SH-SY5Y (cell line): ENCODE measurements around the gene SURF1.

Experiments
- GATA2 ChIP-seq: IDR thresholded peaks from 2 replicates; pipeline ENCODE4 v1.6.1; 2011; ENCODE audit warnings: mild to moderate bottlenecking, low read depth, low read length
- GATA3 ChIP-seq: IDR thresholded peaks from 2 replicates; pipeline ENCODE4 v1.6.1; 2011; ENCODE audit warnings: low read depth, mild to moderate bottlenecking, low read length, moderate library complexity

Gene SURF1

DNA sequence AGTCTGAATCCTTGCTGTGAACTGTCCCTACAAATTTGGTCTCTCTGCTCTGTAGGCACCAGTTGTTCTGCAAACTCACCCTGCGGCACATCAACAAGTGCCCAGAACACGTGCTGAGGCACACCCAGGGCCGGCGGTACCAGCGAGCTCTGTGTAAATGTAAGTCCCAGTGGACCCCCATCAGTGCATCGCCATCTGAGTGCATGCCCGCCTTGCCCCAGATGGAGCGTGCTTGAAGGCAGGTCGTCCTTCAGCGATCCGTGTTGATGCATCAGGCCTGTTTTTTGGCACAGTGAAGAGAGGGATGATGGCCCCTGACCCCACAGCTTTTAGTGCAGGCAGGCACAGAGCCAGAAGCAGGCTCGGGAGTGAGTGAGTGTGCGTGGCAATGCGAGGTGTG is 1.4 kb upstream of the SURF1 start:
- TF ChIP-seq GATA2 (no peak), GATA3 (no peak)

- TF ChIP-seq GATA2 (no peak), GATA3 (no peak)
These were observed 368 bp downstream of the SURF1 start for GRCh38 chr9:133355881-133356357.

DNA sequence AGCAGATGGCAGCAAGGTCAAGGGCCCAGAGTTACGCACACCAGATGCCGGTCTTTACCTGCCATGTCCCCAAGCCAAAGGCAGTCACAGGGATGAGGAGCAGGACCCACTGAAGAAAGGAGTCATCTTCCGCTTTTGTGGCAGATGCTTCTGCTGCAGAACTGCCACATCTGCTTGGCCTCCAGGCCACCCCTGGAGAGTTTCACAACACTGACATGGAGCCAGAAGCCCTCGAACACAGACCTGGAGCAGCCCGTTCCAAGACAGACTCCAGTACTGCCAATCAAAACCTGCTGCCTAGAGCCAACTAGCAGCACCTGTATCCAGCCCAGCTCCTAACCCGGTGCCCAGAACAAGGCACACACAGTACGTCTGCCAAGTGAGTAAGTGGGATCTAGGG is 1.5 kb downstream of the SURF1 start:
- no peak for TF ChIP-seq GATA2
- TF ChIP-seq GATA3 = no peak

- no peak for TF ChIP-seq GATA2
- no peak for TF ChIP-seq GATA3
These were observed 2.7 kb downstream of the SURF1 start for GRCh38 chr9:133353548-133353947.

DNA sequence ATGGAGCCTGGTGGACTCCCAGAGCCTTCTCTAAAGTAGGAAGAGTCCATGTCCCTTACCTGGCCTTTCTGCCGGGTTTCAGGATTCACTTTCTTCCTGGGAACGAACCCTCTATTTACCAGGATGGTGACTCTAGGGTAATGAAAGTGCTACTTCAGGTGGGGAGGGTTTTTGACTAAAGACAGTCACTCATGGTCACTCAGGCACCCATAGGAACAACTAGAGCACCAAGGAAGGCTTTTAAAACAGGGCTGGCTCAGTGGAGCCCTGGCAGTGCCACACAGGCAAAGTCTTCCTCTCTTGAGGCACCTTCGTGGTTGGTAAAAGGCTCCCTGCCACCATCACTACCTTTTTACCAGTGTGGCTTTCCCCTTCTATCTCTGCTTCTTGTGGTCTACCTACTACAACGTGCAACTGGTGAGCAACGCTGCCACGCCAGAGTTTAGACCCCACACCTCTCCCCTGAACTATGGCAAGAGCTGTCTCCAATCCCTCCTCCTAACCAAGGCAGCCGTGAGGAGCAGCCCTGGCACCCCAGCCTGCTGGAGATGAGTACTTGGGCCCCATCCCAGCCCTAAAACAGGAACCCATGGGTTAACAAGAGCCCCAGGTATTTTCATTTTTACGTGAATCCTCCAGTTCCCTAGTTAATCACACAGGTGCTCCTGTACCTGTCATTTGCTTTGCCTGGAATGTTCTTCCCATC is 3.5 kb downstream of the SURF1 start:
- TF ChIP-seq GATA2 = no peak
- TF ChIP-seq GATA3 = no peak

GRCh38 chr9:133351908-133352634 is 4.2 kb downstream of the SURF1 start:
- TF ChIP-seq GATA2 (no peak), GATA3 (no peak)

DNA sequence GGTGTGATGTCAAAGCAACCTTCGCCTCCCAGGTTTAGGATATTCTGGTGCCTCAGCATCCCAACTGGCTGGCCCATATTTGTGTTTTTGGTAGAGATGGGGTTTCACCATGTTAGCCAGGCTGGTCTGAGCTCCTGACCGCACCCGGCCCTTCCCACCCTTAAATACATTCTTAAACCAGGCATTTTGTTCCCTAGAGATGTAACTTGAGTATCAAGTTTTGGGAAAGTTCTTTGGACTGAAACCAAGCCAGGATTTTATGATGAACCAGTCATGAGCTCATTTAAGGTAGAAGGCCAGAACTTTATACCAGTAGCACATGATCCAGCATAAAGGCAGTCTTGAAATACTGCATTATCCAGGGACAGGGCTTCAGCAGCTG is 4.8 kb downstream of the SURF1 start:
- TF ChIP-seq GATA2 (no peak), GATA3 (no peak)

GRCh38 chr9:133349965-133350616 is 6.2 kb downstream of the SURF1 start:
- TF ChIP-seq GATA2 (no peak), GATA3 (no peak)

DNA sequence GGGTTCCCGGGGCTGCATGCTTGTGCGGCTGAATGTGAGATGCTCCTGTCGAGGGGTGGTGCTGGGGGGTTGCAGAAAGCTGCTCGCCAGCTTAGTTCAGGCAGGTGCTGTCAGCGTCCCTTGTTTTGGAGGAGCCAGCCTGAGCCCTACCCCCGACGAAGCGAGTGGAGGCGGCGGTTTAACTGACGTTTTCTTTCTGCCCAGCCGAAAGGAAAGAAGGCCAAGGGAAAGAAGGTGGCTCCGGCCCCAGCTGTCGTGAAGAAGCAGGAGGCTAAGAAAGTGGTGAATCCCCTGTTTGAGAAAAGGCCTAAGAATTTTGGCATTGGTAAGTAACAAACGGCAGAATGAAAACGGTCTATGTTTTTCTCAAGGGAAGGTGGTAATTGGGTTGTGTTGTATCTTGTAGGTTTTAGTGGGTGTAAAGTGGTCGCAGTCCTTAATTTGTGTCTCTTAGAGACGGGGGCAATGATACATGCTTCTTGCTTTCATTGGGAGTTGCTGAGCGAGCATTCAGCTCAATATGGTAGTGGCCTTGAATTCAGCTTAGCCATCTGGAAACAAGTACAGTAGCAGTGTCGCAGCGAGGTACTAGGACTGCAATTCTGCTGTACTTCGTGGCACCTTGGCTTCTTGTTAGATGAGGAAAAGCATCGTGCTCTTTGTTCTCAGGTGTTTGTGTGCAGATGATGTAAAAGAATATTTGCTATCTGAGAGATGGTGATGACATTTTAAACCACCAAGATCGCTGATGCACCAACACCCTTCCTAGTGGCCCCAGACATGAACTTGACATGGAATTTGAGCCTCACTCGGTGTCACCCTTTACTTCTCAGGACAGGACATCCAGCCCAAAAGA is 7.3 kb downstream of the SURF1 start:
- no peak for TF ChIP-seq GATA2

GRCh38 chr9:133347985-133348717 is 8.1 kb downstream of the SURF1 start, which contains the start of the genes MED22 and RPL7A:
Gene MED22 (minus strand): TSS chr9:133348131. CDS start chr9:133346662, 1,469 bp downstream.
Gene RPL7A (plus strand): TSS chr9:133348218. CDS start chr9:133348244, 26 bp downstream.
- TF ChIP-seq GATA2 (no peak), GATA3 (no peak)

DNA sequence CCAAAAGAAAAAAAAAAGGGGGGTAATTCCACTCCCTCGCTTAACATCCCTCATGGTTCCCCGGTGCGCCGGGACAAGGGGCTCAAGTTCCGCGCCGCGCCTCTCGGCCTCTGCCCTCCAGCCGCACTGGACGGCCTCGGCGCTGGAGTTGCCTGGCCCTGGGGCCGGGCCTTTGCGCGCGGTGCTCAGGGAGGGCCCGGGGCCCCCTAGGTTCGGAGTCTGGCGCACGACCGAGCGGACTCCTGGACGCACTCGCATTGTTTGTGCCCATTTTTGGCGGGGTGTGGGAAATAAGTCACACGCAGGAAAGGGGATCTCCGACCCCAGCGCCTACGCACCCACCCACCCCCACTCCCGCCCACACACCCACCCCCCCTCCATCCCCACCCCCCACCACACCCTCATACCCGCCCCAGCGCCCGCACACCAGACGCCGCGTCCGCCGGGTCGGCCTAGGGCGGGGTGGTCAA is 8.7 kb downstream of the SURF1 start:
- no peak for TF ChIP-seq GATA3
- no peak for TF ChIP-seq GATA2

DNA sequence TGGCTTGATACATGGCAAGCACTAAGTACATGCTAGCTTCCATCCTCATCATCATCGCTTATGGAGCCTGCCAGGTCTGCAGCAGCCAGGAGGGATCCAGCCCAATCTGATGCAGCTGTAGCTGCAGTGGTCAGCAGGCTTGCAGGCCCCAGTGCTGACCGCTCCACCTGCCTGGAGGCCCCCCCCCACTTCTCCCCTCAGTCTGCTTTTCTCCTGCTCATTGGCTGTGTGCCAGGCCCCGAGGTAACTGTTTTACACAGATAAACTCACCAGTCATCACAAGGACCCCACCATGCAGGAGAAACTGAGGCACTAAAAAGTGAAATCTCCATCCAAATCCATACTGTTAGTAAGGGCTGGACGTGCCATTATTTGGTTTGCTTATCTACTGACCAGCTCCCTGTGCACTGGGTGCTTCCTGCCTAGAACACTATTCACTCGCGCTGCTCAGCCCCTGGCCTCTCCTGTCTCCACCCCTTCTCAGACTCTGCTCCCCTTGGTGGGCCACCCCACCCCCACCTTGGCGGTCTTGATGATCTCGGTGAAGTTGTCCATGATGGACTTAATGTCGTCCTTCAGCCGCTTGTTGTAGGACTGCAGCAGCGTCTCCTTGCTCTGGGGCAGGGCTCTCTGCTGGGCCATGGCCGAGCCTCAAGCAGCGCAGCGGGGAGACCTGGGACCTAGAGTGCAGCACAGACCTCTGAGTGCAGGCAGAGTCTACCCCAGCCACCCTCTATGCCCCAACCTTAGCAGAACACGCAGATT is 10.1 kb downstream of the SURF1 start:
- TF ChIP-seq GATA3 (no peak), GATA2 (no peak)
